PFSK-1 (cell line): ENCODE measurements around the gene JPH4.

Source experiments
- FOXP2 ChIP-seq: optimal IDR thresholded peaks from 2 replicates; pipeline ENCODE3; 2011; ENCODE audit warnings: borderline replicate concordance, control low read depth, inconsistent platforms; ENCODE audit not compliant: insufficient read depth; ENCODE audit errors: extremely low read length, extremely low read depth
- POLR2AphosphoS5 ChIP-seq: IDR thresholded peaks from 2 replicates; pipeline ENCODE4 v1.6.1; 2012; ENCODE audit warnings: low read depth, mild to moderate bottlenecking, control low read depth, low read length, moderate library complexity
- TAF1 ChIP-seq: IDR thresholded peaks from 2 replicates; pipeline ENCODE4 v1.6.1; 2012; ENCODE audit warnings: low read length, control low read depth, borderline replicate concordance; ENCODE audit not compliant: insufficient read depth
- TF ChIP-seq, protein P1 (sequence below), 2 experiments: IDR thresholded peaks; 2 replicates each; pipeline versions ENCODE4 v1.6.1 to v1.8.0; 2011 to 2012; ENCODE audit warnings: low read depth in 2 of 2, low read length in 2 of 2, control low read depth in 1 of 2, inconsistent platforms in 1 of 2, mild to moderate bottlenecking in 1 of 2, moderate library complexity in 1 of 2; ENCODE audit not compliant: insufficient read depth in 1 of 2

DNA sequence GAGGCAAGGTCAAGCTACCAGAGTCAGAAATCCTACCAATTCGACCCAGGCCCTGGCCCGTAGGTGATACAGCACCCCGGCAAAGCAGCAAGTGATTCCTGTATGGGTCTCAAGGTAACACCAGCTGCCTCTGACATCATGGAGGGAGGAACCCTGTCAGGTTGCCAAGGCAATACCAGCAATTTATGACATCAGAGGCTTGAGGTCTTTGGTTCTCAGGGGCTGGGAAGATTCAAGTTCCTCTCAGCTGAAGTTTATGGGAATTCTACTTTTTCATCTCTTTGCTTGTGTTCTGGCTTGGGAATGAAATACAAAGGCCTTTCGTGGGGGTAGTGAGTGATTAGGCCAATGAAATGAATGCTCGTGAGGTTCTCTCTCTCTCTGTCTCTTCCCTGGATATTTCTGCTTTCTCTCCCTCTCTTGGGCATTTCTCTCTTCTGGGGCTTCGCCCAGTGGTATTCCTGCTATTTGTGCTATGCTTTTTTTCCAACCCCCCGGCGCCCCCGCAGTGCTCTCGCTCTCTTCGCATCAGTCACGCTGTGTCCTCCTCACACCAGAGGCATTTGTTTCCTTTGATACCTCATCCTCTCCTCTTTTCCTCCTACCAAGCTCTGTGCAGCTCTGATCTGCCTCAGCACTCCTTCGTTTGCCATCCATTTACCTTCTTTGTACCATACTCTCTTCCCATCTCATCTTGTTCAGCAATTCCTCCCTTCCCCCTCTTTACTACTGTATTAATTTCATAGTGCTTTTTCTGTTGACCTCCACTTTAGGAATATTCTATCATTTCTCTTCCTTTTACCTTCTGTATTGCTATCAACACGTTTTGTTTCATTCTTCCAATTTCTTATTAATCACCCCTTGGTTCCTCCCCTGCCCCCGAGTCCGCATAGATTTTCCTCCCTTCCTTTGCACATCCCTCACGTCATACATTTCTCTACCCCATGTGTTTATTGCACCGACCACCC is 30.0 kb downstream of the JPH4 start:
- TF ChIP-seq, protein P1, sequence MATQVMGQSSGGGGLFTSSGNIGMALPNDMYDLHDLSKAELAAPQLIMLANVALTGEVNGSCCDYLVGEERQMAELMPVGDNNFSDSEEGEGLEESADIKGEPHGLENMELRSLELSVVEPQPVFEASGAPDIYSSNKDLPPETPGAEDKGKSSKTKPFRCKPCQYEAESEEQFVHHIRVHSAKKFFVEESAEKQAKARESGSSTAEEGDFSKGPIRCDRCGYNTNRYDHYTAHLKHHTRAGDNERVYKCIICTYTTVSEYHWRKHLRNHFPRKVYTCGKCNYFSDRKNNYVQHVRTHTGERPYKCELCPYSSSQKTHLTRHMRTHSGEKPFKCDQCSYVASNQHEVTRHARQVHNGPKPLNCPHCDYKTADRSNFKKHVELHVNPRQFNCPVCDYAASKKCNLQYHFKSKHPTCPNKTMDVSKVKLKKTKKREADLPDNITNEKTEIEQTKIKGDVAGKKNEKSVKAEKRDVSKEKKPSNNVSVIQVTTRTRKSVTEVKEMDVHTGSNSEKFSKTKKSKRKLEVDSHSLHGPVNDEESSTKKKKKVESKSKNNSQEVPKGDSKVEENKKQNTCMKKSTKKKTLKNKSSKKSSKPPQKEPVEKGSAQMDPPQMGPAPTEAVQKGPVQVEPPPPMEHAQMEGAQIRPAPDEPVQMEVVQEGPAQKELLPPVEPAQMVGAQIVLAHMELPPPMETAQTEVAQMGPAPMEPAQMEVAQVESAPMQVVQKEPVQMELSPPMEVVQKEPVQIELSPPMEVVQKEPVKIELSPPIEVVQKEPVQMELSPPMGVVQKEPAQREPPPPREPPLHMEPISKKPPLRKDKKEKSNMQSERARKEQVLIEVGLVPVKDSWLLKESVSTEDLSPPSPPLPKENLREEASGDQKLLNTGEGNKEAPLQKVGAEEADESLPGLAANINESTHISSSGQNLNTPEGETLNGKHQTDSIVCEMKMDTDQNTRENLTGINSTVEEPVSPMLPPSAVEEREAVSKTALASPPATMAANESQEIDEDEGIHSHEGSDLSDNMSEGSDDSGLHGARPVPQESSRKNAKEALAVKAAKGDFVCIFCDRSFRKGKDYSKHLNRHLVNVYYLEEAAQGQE (IDR thresholded peaks at IDR 0.05; ENCODE audit: insufficient read depth in 1 of 2, low read depth in 2 of 2, low read length in 2 of 2): no peak
- TF ChIP-seq TAF1: no peak
- no peak for TF ChIP-seq POLR2AphosphoS5
- no peak for TF ChIP-seq FOXP2
